DND-41 (cell line): Measurements from ENCODE around the gene C1QTNF12.

Experiments used
- CTCF ChIP-seq: IDR thresholded peaks from 2 replicates; pipeline ENCODE4 v1.5.1; 2012; ENCODE audit warnings: borderline replicate concordance, low read length, moderate library complexity, mild to moderate bottlenecking; ENCODE audit not compliant: poor library complexity, severe bottlenecking; ENCODE audit errors: extremely low read depth
- EZH2 ChIP-seq: IDR thresholded peaks from 3 replicates; pipeline ENCODE4 v1.6.1; 2012; ENCODE audit warnings: borderline replicate concordance, low read depth, mild to moderate bottlenecking, moderate library complexity, low read length, inconsistent platforms; ENCODE audit not compliant: severe bottlenecking

DNA sequence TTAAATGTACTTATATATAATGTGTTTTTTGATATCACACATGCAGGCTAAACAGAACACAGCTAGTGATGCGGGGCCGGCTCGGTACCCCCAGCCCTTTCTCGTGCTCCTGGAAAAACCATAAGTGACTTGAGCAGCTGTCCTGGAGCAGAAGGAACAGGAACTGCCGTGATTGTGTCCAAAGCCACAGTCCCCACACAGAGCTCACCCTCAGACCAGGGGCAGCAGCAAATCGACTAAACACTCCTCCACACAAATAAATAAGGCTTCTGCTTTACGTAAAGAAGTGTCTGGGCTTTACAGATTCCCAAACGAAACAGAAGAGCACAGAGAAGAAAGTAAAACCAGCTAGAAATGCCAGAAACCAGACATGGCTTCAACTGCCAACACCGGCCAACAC, 17.5 kb upstream of the C1QTNF12 start:
- TF ChIP-seq CTCF (no peak), EZH2 (no peak)
